GM12878 (cell line): Measurements from ENCODE around the gene NHERF2. TPM values are rescaled to one million over a fixed set of nuclear protein-coding genes. Genes with fewer than 3 reads are reported as not detected.
A peak's percentile ranks its signal among the peaks of the same experiment; 100 is the strongest.

ENCODE experiments used
- ATAC-seq: fragments of 200-7000 bp; cut with Tn5 transposase; 3 replicates; pipeline ENCODE4 v1.9.1; 2020; ENCODE audit warnings: mild to moderate bottlenecking, moderate library complexity
- BruUV-seq: library from RNA; stranded (reverse); fragments of 400-500 nt; replicated peaks from 2 replicates; lab custom pipeline; 2021; lab: Mats Ljungman, UMichigan
- CTCF ChIA-PET: fragments of 300-600 bp; sonication (Branson Sonifier 250); formaldehyde crosslinking; extraction: SDS; loops from one replicate; lab custom pipeline; 2021; ENCODE audit warnings: inconsistent platforms; lab: Yijun Ruan, JAX
- POLR2A ChIA-PET: fragments of 350-600 bp; formaldehyde crosslinking; extraction: SDS; loops from one replicate; lab custom pipeline; 2021; ENCODE audit warnings: inconsistent platforms; lab: Charles Lee
- RAD21 ChIA-PET: fragments of 300-600 bp; sonication (Branson Sonifier 250); formaldehyde crosslinking; loops from one replicate; lab custom pipeline; 2023; ENCODE audit warnings: antibody characterized with exemption; ENCODE audit not compliant: unreplicated experiment; lab: Charles Lee
- SMC1A ChIA-PET: fragments of 300-600 bp; sonication (Branson Sonifier 250); formaldehyde crosslinking; loops from one replicate; lab custom pipeline; 2023; ENCODE audit not compliant: unreplicated experiment, uncharacterized antibody; lab: Charles Lee
- DNase-seq: peaks from one replicate; pipeline ENCODE4 v3.0.0-alpha.2; 2011; ENCODE audit warnings: low read depth, low spot score
- FAIRE-seq: peaks from 3 replicates; lab custom pipeline; 2011; peaks lifted over from hg19 to GRCh38; lab: Jason Lieb, UNC
- H2AFZ ChIP-seq: 2 replicates; pipeline ENCODE4 v1.6.0; 2011; ENCODE audit warnings: low read depth, low read length, control low read depth; ENCODE audit not compliant: control insufficient read depth
- H3K27ac ChIP-seq: 2 replicates; pipeline ENCODE4 v1.5.1; 2011; ENCODE audit warnings: control low read depth; ENCODE audit not compliant: control insufficient read depth, insufficient read depth
- H3K27me3 ChIP-seq, 2 experiments: replicated peaks in 1 of 2; 2 replicates each; pipeline versions ENCODE4 v1.6.0 to v1.6.1; 2011; ENCODE audit warnings: low read length in 1 of 2; ENCODE audit not compliant: control insufficient read depth in 2 of 2, insufficient read depth in 2 of 2
- H3K36me3 ChIP-seq, 2 experiments: 2 replicates each; pipeline ENCODE4 v1.5.1; 2011; ENCODE audit warnings: low read length in 1 of 2; ENCODE audit not compliant: control insufficient read depth in 2 of 2, insufficient read depth in 2 of 2
- H3K4me1 ChIP-seq: 2 replicates; pipeline ENCODE4 v1.6.1; 2011; ENCODE audit warnings: mild to moderate bottlenecking, low read length, moderate library complexity, mixed read lengths; ENCODE audit not compliant: control insufficient read depth, insufficient read depth
- H3K4me2 ChIP-seq: 2 replicates; pipeline ENCODE4 v1.6.0; 2011; ENCODE audit warnings: control low read depth; ENCODE audit not compliant: control insufficient read depth, insufficient read depth
- H3K4me3 ChIP-seq: fragments of 200-600 bp; sonication (generic); 2 replicates; pipeline ENCODE4 v1.5.1; 2016
- H3K79me2 ChIP-seq: 2 replicates; pipeline ENCODE4 v1.6.0; 2011; ENCODE audit warnings: low read length; ENCODE audit not compliant: control insufficient read depth, insufficient read depth
- H3K9ac ChIP-seq: 2 replicates; pipeline ENCODE4 v1.8.0; 2011; ENCODE audit warnings: low read length, control low read depth, mixed read lengths; ENCODE audit not compliant: control insufficient read depth, insufficient read depth
- H3K9me3 ChIP-seq: replicated peaks from 3 replicates; pipeline ENCODE4 v1.5.1; 2011; ENCODE audit warnings: mild to moderate bottlenecking, low read length; ENCODE audit not compliant: control insufficient read depth, insufficient read depth
- H4K20me1 ChIP-seq: 2 replicates; pipeline ENCODE4 v1.6.0; 2011; ENCODE audit not compliant: control insufficient read depth, insufficient read depth
- EP300 ChIP-seq, 2 experiments: fragments of 150-350 bp in 1 of 2; IDR thresholded peaks; 2 replicates each; pipeline ENCODE4 v1.6.1; 2011 to 2012; ENCODE audit warnings: low read depth in 2 of 2, low read length in 2 of 2, borderline replicate concordance in 1 of 2, improper control_type of control experiment in 1 of 2, inconsistent platforms in 1 of 2; ENCODE audit not compliant: control insufficient read depth in 1 of 2
- PAX5 ChIP-seq: IDR thresholded peaks from 2 replicates; pipeline ENCODE4 v1.6.1; 2011; ENCODE audit warnings: low read depth, low read length, borderline replicate concordance
- POLR2A ChIP-seq: IDR thresholded peaks from 2 replicates; pipeline ENCODE4 v1.6.1; 2011; ENCODE audit warnings: low read depth, mild to moderate bottlenecking, low read length
- RAD21 ChIP-seq: IDR thresholded peaks from 2 replicates; pipeline ENCODE4 v1.6.1; 2011; ENCODE audit warnings: mild to moderate bottlenecking, low read depth, low read length, moderate library complexity; ENCODE audit not compliant: insufficient read depth
- RB1 ChIP-seq: fragments of 450-650 bp; formaldehyde crosslinking; IDR thresholded peaks from 2 replicates; pipeline ENCODE4 v1.6.1; 2017; ENCODE audit warnings: mild to moderate bottlenecking, borderline replicate concordance
- RELA ChIP-seq: fragments of 450-650 bp; IDR thresholded peaks from 2 replicates; pipeline ENCODE4 v1.8.0; 2014; ENCODE audit warnings: borderline replicate concordance; ENCODE audit not compliant: partially characterized antibody
- WGBS: methylation state at CpG from one replicate; pipeline ENCODE4 v1.1.6; 2016; ENCODE audit warnings: low lambda C conversion rate; ENCODE audit not compliant: insufficient replicate concordance, insufficient coverage; ENCODE audit errors: missing lambda C conversion rate; 5-methylcytosine and 5-hydroxymethylcytosine counted together
- in situ Hi-C: fragments of 300-500 bp; cut with MboI; formaldehyde crosslinking; loops from 9 replicates; pipeline ENCODE4 v1.14.3; 2018; ENCODE audit warnings: mixed read lengths
- intact Hi-C: fragments of 100-400 bp; cut with micrococcal nuclease; formaldehyde crosslinking; loops from one replicate; pipeline ENCODE4 v1.14.2; 2022; ENCODE audit not compliant: unreplicated experiment
- polyA plus RNA-seq, 11 experiments: library from polyadenylated mRNA; depleted of rRNA in 4 of 11; unstranded in 6 of 11; stranded (reverse) in 5 of 11; fragments of >200 nt; fragmentation: Nextera tagmentation in 4 of 11; fragmentation: Illumina TruSeq in 1 of 11; extraction: Ambion mirVana in 4 of 11; extraction: Trizol in 1 of 11; gene quantifications; 1 replicate in 1 of 11; 2 replicates in 10 of 11; pipeline versions ENCODE4 v1.2.1 to v1.2.3, GENCODE V29; 2011 to 2016; ENCODE audit warnings: inconsistent platforms in 2 of 11, missing spikeins in 2 of 11, low read depth in 1 of 11
- total RNA-seq, 4 experiments: library from RNA; depleted of rRNA in 3 of 4; stranded (reverse); fragments of >200 nt in 3 of 4; fragmentation: Illumina TruSeq in 1 of 4; extraction: Trizol in 1 of 4; gene quantifications; 2 replicates each; pipeline versions ENCODE4 v1.2.1 to v1.2.3, GENCODE V29; 2013 to 2021

NHERF2 gene
- total and polyA plus RNA-seq, 10 of the 15 experiments (the other 5 are each of a cell fraction or from before 2014, with no cell fraction given) = 0.05 to 0.31 (median 0.08) TPM; not detected in 4

- H3K27me3 ChIP-seq = no peaks in the 10 kb centered on the region
- no peak overlapping the region for H3K27ac ChIP-seq
- no peak for TF ChIP-seq EP300 (IDR thresholded peaks at IDR 0.05; ENCODE audit: borderline replicate concordance in 1 of 2, control insufficient read depth in 1 of 2, low read depth in 2 of 2, low read length in 2 of 2)
- TF ChIP-seq RELA = no peak
- peak; percentile 43; the same call in 1 of the 2 replicates for TF ChIP-seq POLR2A
- no peak for TF ChIP-seq PAX5
- peak; percentile 24; the same call in 1 of the 2 replicates for TF ChIP-seq RAD21
- TF ChIP-seq, all 136 proteins: peak for 2
- H3K4me3 ChIP-seq = 0 out of 2 replicates have a peak overlapping the region, but pooled peaks have one; percentile 1
- WGBS = 74% methylated on average over 14 of the region's 21 CpGs
- ChIA-PET CTCF (interaction anchor here (4.3 kb wide), 1 partner anchor 12 kb away, joined by 54 read pairs; no protein-coding TSS in a partner anchor), POLR2A (interaction anchor here (1.7 kb wide), 1 partner anchor 41 kb away, joined by 7 read pairs; the partner anchor contains the start of gene RPS2), RAD21 (no interaction called here), SMC1A (no interaction called here)
- ATAC-seq (no peak), FAIRE-seq (no peak), DNase-seq (no peak)
- H3K4me1 ChIP-seq = peaks cover 21% of the 10 kb centered on the region
- H2AFZ ChIP-seq = no peak overlapping the region
- in situ Hi-C loops = no loop called here
- no peak overlapping the region for H3K4me2 ChIP-seq
- peaks cover 6% of the 10 kb centered on the region for H4K20me1 ChIP-seq
- H3K9me3 ChIP-seq = no peaks in the 10 kb centered on the region
- H3K79me2 ChIP-seq = peaks cover 66% of the 10 kb centered on the region
- H3K36me3 ChIP-seq = peaks cover 0 to 30% of the 10 kb centered on the region in 2 experiments; a peak in 2 of 4 replicates
- H3K9ac ChIP-seq = no peak overlapping the region
- intact Hi-C loops = loop anchor here (5.0 kb wide), 1 partner anchor 147 kb away; no protein-coding TSS in a partner anchor
- BruUV-seq = no TSS peak
Measured at GRCh38 chr16:2005646-2006045, 21.1 kb upstream of the NHERF2 start.

GRCh38 chr16:2006317-2006716 lies 20.4 kb upstream of the NHERF2 start:
- Histone ChIP-seq H3K27me3 (no peaks in the 10 kb centered on the region), H2AFZ (no peak overlapping the region)
- peak; percentile 27; the same call in 1 of the 2 replicates for TF ChIP-seq POLR2A
- no peak for TF ChIP-seq RB1
- TF ChIP-seq, all 136 proteins: peak for 1
- RAD21 ChIA-PET = no interaction called here
- DNase-seq = no peak
- intact Hi-C loops (loop anchor here (5.0 kb wide), 1 partner anchor 146 kb away; no protein-coding TSS in a partner anchor), in situ Hi-C loops (no loop called here)
- peaks cover 22% of the 10 kb centered on the region for H3K4me1 ChIP-seq
- WGBS = 96% methylated on average over 8 of the region's 8 CpGs
- H3K9ac ChIP-seq = no peak overlapping the region
- peaks cover 67% of the 10 kb centered on the region for H3K79me2 ChIP-seq
- SMC1A ChIA-PET = no interaction called here
- no peak for ATAC-seq
- no peak overlapping the region for H3K27ac ChIP-seq
- peak overlapping the region; percentile 98; the same call in 1 of the 2 replicates for H3K4me2 ChIP-seq
- BruUV-seq = no TSS peak
- no peak for FAIRE-seq
- peaks cover 0 to 25% of the 10 kb centered on the region in 2 experiments; a peak in 2 of 4 replicates for H3K36me3 ChIP-seq
- H3K9me3 ChIP-seq = no peaks in the 10 kb centered on the region
- CTCF ChIA-PET = no interaction called here
- no peak overlapping the region for H3K4me3 ChIP-seq
- peaks cover 6% of the 10 kb centered on the region for H4K20me1 ChIP-seq
- POLR2A ChIA-PET = interaction anchor here (0.6 kb wide), 1 partner anchor 104 kb away, joined by 3 read pairs; no protein-coding TSS in a partner anchor
